T-cell (primary cell): ENCODE results near the gene PIGM. TPM values are rescaled to one million over a fixed set of nuclear protein-coding genes. Genes with fewer than 3 reads are reported as not detected.

Experiments used
- ATAC-seq, 4 experiments: fragments of 200-7000 bp in 3 of 4; fragments of 150-1000 bp in 1 of 4; cut with Tn5 transposase; replicated peaks in 1 of 4; 1 replicate in 3 of 4; 2 replicates in 1 of 4; pipeline ENCODE4 v1.10.0; 2021; ENCODE audit warnings: moderate library complexity in 3 of 4, mild to moderate bottlenecking in 2 of 4, moderate number of reproducible peaks in 1 of 4
- CTCF ChIA-PET, 2 donors: fragments of 300-600 bp; sonication (Branson Sonifier 250); formaldehyde crosslinking; loops; one replicate each; lab custom pipeline; 2022; ENCODE audit warnings: antibody characterized with exemption in 2 of 2; lab: Charles Lee
- POLR2A ChIA-PET, 2 donors: fragments of 300-600 bp; sonication (Branson Sonifier 250); formaldehyde crosslinking; loops; one replicate each; lab custom pipeline; 2022; ENCODE audit warnings: antibody characterized with exemption in 2 of 2; lab: Charles Lee
- DNase-seq, 35 experiments: peaks; one replicate each; pipeline versions ENCODE4 v3.0.0 to v3.0.0-alpha.2; 2013 to 2023
- H3K27ac ChIP-seq: one replicate; pipeline ENCODE4 v1.5.1; 2013; ENCODE audit warnings: low read length
- H3K27me3 ChIP-seq, 2 experiments: replicated peaks in 1 of 2; 1 replicate in 1 of 2; 2 replicates in 1 of 2; pipeline versions ENCODE4 v1.6.1 to v1.7.0; 2013; ENCODE audit warnings: low read length in 1 of 2, mixed read lengths in 1 of 2; ENCODE audit not compliant: control insufficient read depth in 2 of 2, insufficient read depth in 2 of 2; ENCODE audit errors: extremely low read depth in 1 of 2
- H3K36me3 ChIP-seq, 2 donors: 1 replicate in 1 of 2; 2 replicates in 1 of 2; pipeline versions ENCODE4 v1.6.1 to v1.7.0; 2013; ENCODE audit warnings: low read length in 1 of 2; ENCODE audit not compliant: control insufficient read depth in 2 of 2, insufficient read depth in 1 of 2; ENCODE audit errors: extremely low read depth in 1 of 2
- H3K4me1 ChIP-seq, 2 experiments: 1 replicate in 1 of 2; 2 replicates in 1 of 2; pipeline versions ENCODE4 v1.6.1 to v1.7.0; 2013; ENCODE audit warnings: low read length in 2 of 2, mixed read lengths in 1 of 2; ENCODE audit not compliant: insufficient read depth in 2 of 2, control insufficient read depth in 1 of 2; ENCODE audit errors: extremely low read depth in 1 of 2
- H3K4me3 ChIP-seq, 2 donors: 1 replicate in 1 of 2; 2 replicates in 1 of 2; pipeline versions ENCODE4 v1.5.1 to v1.7.0; 2013; ENCODE audit warnings: mild to moderate bottlenecking in 2 of 2, low read length in 1 of 2, moderate library complexity in 1 of 2; ENCODE audit not compliant: control insufficient read depth in 1 of 2; ENCODE audit errors: extremely low read depth in 1 of 2
- H3K9me3 ChIP-seq: 2 replicates; pipeline ENCODE4 v1.7.0; 2013
- H3K27ac Mint-ChIP-seq, 2 donors: one replicate each; pipeline ENCODE4 v1.8.0; 2020 to 2021; ENCODE audit warnings: mild to moderate bottlenecking in 2 of 2, mixed read lengths in 2 of 2
- H3K27me3 Mint-ChIP-seq, 2 donors: one replicate each; pipeline ENCODE4 v1.8.0; 2021 to 2022; ENCODE audit warnings: mixed read lengths in 2 of 2
- H3K36me3 Mint-ChIP-seq: one replicate; pipeline ENCODE4 v1.8.0; 2021; ENCODE audit warnings: mixed read lengths
- H3K4me1 Mint-ChIP-seq, 3 donors: one replicate each; pipeline ENCODE4 v1.8.0; 2020 to 2022; ENCODE audit warnings: mixed read lengths in 3 of 3, mild to moderate bottlenecking in 1 of 3
- H3K4me3 Mint-ChIP-seq, 3 donors: one replicate each; pipeline ENCODE4 v1.8.0; 2020 to 2022; ENCODE audit warnings: mild to moderate bottlenecking in 3 of 3, mixed read lengths in 3 of 3, moderate library complexity in 3 of 3
- H3K9me3 Mint-ChIP-seq, 3 donors: one replicate each; pipeline ENCODE4 v1.8.0; 2020 to 2022; ENCODE audit warnings: mixed read lengths in 3 of 3
- WGBS: methylation state at CpG from one replicate; pipeline ENCODE4 v1.1.5; 2013; ENCODE audit warnings: missing lambda C conversion rate; ENCODE audit not compliant: insufficient coverage; 5-methylcytosine and 5-hydroxymethylcytosine counted together
- total RNA-seq, 35 experiments: library from RNA in 6 of 35; stranded (reverse) in 6 of 35; fragments of 120-200 nt in 1 of 35; gene quantifications; one replicate each; pipeline versions ENCODE4 v1.2.1 to v1.2.4 and lab custom pipeline; 2013 to 2026

The PIGM gene
- total RNA-seq, 5 donors from 2014 or later (not counting 1 experiment from before 2014, with no cell fraction given), result 3.2 to 9.7 (median 8.4) TPM

GRCh38 chr1:159989581-159989980, 42.2 kb downstream of the PIGM start:
- CTCF ChIA-PET, result interaction anchor here in 1 of 2 donors (0.6 kb wide), 1 partner anchor 27 kb away, joined by 3 read pairs; no protein-coding TSS in a partner anchor
- peaks cover 0 to 14% of the 10 kb centered on the region in 2 experiments for H3K27me3 ChIP-seq
- H3K4me3 ChIP-seq, result no peak overlapping the region
- no peaks in the 10 kb centered on the region for H3K9me3 Mint-ChIP-seq
- no peaks in the 10 kb centered on the region for H3K36me3 ChIP-seq
- H3K4me1 Mint-ChIP-seq, result peaks cover 7 to 9% (median 8%) of the 10 kb centered on the region in 3 donors
- H3K9me3 ChIP-seq, result no peaks in the 10 kb centered on the region
- no peak for DNase-seq
- H3K36me3 Mint-ChIP-seq, result no peaks in the 10 kb centered on the region
- POLR2A ChIA-PET, result no interaction called here
- no peak overlapping the region for H3K4me3 Mint-ChIP-seq
- no peak overlapping the region for H3K27ac ChIP-seq
- H3K4me1 ChIP-seq, result no peaks in the 10 kb centered on the region
- H3K27me3 Mint-ChIP-seq, result peaks cover 4 to 26% of the 10 kb centered on the region in 2 donors
- H3K27ac Mint-ChIP-seq, result no peak overlapping the region
- no peak for ATAC-seq
- 92% methylated on average over 3 of the region's 3 CpGs for WGBS

DNA sequence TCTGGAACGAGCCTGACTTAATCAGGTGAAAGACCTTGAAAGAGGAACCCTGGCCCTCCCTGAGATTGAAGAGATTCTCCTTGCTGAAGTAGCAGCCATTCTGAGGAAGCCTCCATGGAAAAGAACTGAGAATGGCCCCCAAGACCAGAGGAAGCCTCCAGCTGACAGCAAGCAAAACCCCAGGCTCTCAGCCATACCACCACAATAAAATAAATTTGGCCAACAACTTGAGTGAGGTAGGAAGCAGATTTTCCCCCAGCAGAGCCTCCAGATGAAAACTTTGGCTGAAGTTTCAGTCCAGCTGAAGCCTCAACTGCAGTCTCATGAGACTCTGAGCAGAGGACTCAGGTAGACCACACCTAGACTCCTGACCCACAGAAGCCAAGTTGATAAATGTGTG, 43.8 kb downstream of the PIGM start:
- ChIA-PET CTCF (no interaction called here), POLR2A (no interaction called here)
- Mint-ChIP-seq H3K27me3 (peaks cover 4 to 30% of the 10 kb centered on the region in 2 donors), H3K36me3 (no peaks in the 10 kb centered on the region), H3K9me3 (no peaks in the 10 kb centered on the region), H3K4me3 (no peak overlapping the region), H3K27ac (no peak overlapping the region), H3K4me1 (peaks cover 7 to 9% (median 8%) of the 10 kb centered on the region in 3 donors)
- Histone ChIP-seq H3K27me3 (peaks cover 0 to 17% of the 10 kb centered on the region in 2 experiments), H3K36me3 (no peaks in the 10 kb centered on the region), H3K9me3 (no peaks in the 10 kb centered on the region), H3K4me1 (no peaks in the 10 kb centered on the region), H3K27ac (no peak overlapping the region), H3K4me3 (no peak overlapping the region)
- no peak for ATAC-seq
- no peak for DNase-seq
- 63% methylated on average over 1 of the region's 1 CpG for WGBS

DNA sequence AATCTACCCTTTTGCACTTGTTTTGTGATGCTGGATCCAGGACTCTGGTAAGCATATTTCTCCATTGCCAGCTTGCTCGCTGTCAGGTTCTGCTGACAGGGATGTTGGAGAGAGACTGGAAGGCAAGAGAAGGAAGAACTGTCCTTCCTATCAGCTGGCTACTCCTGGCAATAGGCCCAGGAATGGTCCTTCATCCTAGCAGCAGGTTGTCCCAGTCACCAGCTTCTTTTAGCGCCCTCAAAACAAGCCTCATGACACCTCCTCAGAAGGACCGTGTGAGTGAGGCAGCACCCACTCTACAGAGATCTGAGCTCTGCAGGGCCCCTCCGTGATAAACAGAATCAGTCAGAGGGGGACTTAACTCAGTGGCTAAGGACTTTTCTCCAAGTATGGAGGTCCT, 44.6 kb downstream of the PIGM start:
- no peaks in the 10 kb centered on the region for H3K36me3 Mint-ChIP-seq
- no peak overlapping the region for H3K27ac Mint-ChIP-seq
- no peak overlapping the region for H3K4me3 ChIP-seq
- no peaks in the 10 kb centered on the region for H3K4me1 ChIP-seq
- no peaks in the 10 kb centered on the region for H3K36me3 ChIP-seq
- DNase-seq (no peak), ATAC-seq (no peak)
- H3K9me3 Mint-ChIP-seq, result no peaks in the 10 kb centered on the region
- ChIA-PET CTCF (no interaction called here), POLR2A (no interaction called here)
- peaks cover 0 to 17% of the 10 kb centered on the region in 2 experiments for H3K27me3 ChIP-seq
- H3K4me3 Mint-ChIP-seq, result no peak overlapping the region
- H3K27me3 Mint-ChIP-seq, result peaks cover 7 to 33% of the 10 kb centered on the region in 2 donors
- WGBS, result 86% methylated on average over 1 of the region's 4 CpGs
- peaks cover 7 to 9% (median 8%) of the 10 kb centered on the region in 3 donors for H3K4me1 Mint-ChIP-seq
- no peaks in the 10 kb centered on the region for H3K9me3 ChIP-seq
- no peak overlapping the region for H3K27ac ChIP-seq

- ChIA-PET CTCF (no interaction called here), POLR2A (no interaction called here)
- Mint-ChIP-seq H3K9me3 (no peaks in the 10 kb centered on the region), H3K36me3 (no peaks in the 10 kb centered on the region), H3K27ac (no peak overlapping the region), H3K27me3 (peaks cover 11 to 37% of the 10 kb centered on the region in 2 donors), H3K4me3 (no peak overlapping the region), H3K4me1 (peaks cover 4 to 5% (median 4%) of the 10 kb centered on the region in 3 donors)
- Histone ChIP-seq H3K4me3 (no peak overlapping the region), H3K4me1 (no peaks in the 10 kb centered on the region), H3K27me3 (peaks cover 0 to 20% of the 10 kb centered on the region in 2 experiments), H3K9me3 (no peaks in the 10 kb centered on the region), H3K27ac (no peak overlapping the region), H3K36me3 (no peaks in the 10 kb centered on the region)
- DNase-seq, result no peak
- WGBS, result no CpG with 5 or more reads among the region's 1 CpG
- ATAC-seq, result no peak
Measured at GRCh38 chr1:159986531-159986930, 45.3 kb downstream of the PIGM start.

GRCh38 chr1:159986093-159986492, 45.7 kb downstream of the PIGM start:
- no peak overlapping the region for H3K27ac Mint-ChIP-seq
- H3K27me3 Mint-ChIP-seq, result peaks cover 11 to 37% of the 10 kb centered on the region in 2 donors
- ChIA-PET CTCF (no interaction called here), POLR2A (no interaction called here)
- Histone ChIP-seq H3K27ac (no peak overlapping the region), H3K36me3 (no peaks in the 10 kb centered on the region), H3K4me1 (no peaks in the 10 kb centered on the region), H3K4me3 (no peak overlapping the region), H3K27me3 (peaks cover 0 to 24% of the 10 kb centered on the region in 2 experiments), H3K9me3 (no peaks in the 10 kb centered on the region)
- no peak overlapping the region for H3K4me3 Mint-ChIP-seq
- DNase-seq, result no peak
- no peaks in the 10 kb centered on the region for H3K36me3 Mint-ChIP-seq
- WGBS, result no CpG with 5 or more reads among the region's 2 CpGs
- no peak for ATAC-seq
- no peaks in the 10 kb centered on the region for H3K9me3 Mint-ChIP-seq
- peaks cover 0 to under 1% (median 0%) of the 10 kb centered on the region in 3 donors for H3K4me1 Mint-ChIP-seq

GRCh38 chr1:159985473-159985872, 46.3 kb downstream of the PIGM start:
- ATAC-seq, result no peak
- Histone ChIP-seq H3K4me1 (no peaks in the 10 kb centered on the region), H3K9me3 (no peaks in the 10 kb centered on the region), H3K27ac (no peak overlapping the region), H3K36me3 (no peaks in the 10 kb centered on the region), H3K27me3 (peaks cover 0 to 24% of the 10 kb centered on the region in 2 experiments), H3K4me3 (no peak overlapping the region)
- no peak for DNase-seq
- no peak overlapping the region for H3K4me3 Mint-ChIP-seq
- ChIA-PET POLR2A (no interaction called here), CTCF (no interaction called here)
- H3K36me3 Mint-ChIP-seq, result no peaks in the 10 kb centered on the region
- H3K27ac Mint-ChIP-seq, result no peak overlapping the region
- H3K9me3 Mint-ChIP-seq, result no peaks in the 10 kb centered on the region
- H3K27me3 Mint-ChIP-seq, result peaks cover 16 to 43% of the 10 kb centered on the region in 2 donors
- WGBS, result 76% methylated on average over 4 of the region's 6 CpGs
- no peaks in the 10 kb centered on the region for H3K4me1 Mint-ChIP-seq

DNA sequence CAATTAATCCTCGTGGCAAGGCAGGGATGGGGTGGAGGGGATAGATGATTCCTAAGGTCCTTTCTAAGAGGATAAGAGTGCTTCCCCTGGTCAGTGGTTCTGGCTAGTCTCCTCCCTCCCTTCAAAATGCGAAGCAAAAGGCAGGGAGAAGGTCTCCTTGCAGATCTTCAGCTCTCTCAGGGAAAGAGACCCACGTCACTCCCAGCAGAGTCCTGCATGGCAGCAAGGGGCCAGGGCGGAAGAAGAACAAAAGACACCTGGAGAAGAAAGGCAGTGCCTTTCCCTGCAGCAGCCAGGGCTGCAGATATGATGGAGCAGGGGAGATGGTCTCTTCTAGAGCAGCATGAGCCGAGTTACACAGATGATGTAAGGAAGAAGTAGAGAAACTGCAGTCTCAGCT, 48.1 kb downstream of the PIGM start:
- POLR2A ChIA-PET, result no interaction called here
- H3K27ac Mint-ChIP-seq, result no peak overlapping the region
- CTCF ChIA-PET, result no interaction called here

More for the DNA sequence above, 48.1 kb downstream of the PIGM start:
- ATAC-seq (no peak), DNase-seq (no peak)
- Mint-ChIP-seq H3K4me1 (no peaks in the 10 kb centered on the region), H3K27me3 (peaks cover 30 to 48% of the 10 kb centered on the region in 2 donors), H3K9me3 (no peaks in the 10 kb centered on the region), H3K4me3 (no peak overlapping the region), H3K36me3 (no peaks in the 10 kb centered on the region)
- Histone ChIP-seq H3K27ac (no peak overlapping the region), H3K27me3 (peaks cover 0 to 28% of the 10 kb centered on the region in 2 experiments), H3K9me3 (no peaks in the 10 kb centered on the region), H3K36me3 (no peaks in the 10 kb centered on the region), H3K4me1 (no peaks in the 10 kb centered on the region), H3K4me3 (no peak overlapping the region)
- WGBS, result 64% methylated on average over 4 of the region's 5 CpGs
